ENCODE data around the gene DLK2. TPM values are rescaled to one million over a fixed set of nuclear protein-coding genes. Genes with fewer than 3 reads are reported as not detected.

Gene DLK2
- total RNA-seq, 1 experiment from 2014 or later = 0.59 TPM

DNA sequence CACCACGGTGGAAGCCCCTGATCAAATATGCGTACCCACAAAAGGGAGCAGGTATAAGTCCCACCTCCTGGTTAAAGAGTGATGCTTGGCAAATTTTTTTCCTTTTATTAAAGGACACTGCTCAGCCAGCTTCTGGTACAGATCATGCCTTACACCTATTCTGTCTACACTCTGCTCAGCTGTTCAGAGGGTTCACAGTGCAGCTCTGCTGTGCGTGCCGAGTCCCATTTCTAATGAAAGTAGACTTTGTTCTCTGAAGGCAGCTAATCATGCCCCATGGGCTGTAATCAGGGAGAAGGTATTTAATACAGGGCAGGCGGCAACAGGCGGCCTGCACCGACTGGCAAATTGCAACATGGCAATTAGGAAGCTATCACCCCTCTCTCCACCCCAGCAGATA is 38.5 kb upstream of the DLK2 start:
- CTCF ChIA-PET = interaction anchor here (0.6 to 2.2 kb wide), 3 partner anchors 11 to 331 kb away, joined by 3 to 7 read pairs (median 6); partner anchors contain the start of gene TJAP1
- intact Hi-C loops (cut with micrococcal nuclease; ENCODE audit: unreplicated experiment) = no loop called here
- no peaks in the 10 kb centered on the region for H3K9me3 Mint-ChIP-seq (ENCODE audit: low read depth, unreplicated experiment)
- peaks cover 21% of the 10 kb centered on the region for H3K36me3 Mint-ChIP-seq (ENCODE audit: insufficient read depth, unreplicated experiment)
- H3K27me3 Mint-ChIP-seq (ENCODE audit: unreplicated experiment) = no peaks in the 10 kb centered on the region
- BruUV-seq (replicated peaks) = no TSS peak
- H3K4me1 Mint-ChIP-seq (ENCODE audit: low read depth, unreplicated experiment) = peaks cover 42% of the 10 kb centered on the region
- TF ChIP-seq, protein P1, sequence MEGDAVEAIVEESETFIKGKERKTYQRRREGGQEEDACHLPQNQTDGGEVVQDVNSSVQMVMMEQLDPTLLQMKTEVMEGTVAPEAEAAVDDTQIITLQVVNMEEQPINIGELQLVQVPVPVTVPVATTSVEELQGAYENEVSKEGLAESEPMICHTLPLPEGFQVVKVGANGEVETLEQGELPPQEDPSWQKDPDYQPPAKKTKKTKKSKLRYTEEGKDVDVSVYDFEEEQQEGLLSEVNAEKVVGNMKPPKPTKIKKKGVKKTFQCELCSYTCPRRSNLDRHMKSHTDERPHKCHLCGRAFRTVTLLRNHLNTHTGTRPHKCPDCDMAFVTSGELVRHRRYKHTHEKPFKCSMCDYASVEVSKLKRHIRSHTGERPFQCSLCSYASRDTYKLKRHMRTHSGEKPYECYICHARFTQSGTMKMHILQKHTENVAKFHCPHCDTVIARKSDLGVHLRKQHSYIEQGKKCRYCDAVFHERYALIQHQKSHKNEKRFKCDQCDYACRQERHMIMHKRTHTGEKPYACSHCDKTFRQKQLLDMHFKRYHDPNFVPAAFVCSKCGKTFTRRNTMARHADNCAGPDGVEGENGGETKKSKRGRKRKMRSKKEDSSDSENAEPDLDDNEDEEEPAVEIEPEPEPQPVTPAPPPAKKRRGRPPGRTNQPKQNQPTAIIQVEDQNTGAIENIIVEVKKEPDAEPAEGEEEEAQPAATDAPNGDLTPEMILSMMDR (IDR thresholded peaks at IDR 0.05; ENCODE audit: unreplicated experiment) = no peak
- no peak for DNase-seq
- H3K27ac Mint-ChIP-seq (ENCODE audit: unreplicated experiment) = no peak overlapping the region
- H3K4me3 Mint-ChIP-seq (ENCODE audit: low read depth, unreplicated experiment) = no peak overlapping the region

DNA sequence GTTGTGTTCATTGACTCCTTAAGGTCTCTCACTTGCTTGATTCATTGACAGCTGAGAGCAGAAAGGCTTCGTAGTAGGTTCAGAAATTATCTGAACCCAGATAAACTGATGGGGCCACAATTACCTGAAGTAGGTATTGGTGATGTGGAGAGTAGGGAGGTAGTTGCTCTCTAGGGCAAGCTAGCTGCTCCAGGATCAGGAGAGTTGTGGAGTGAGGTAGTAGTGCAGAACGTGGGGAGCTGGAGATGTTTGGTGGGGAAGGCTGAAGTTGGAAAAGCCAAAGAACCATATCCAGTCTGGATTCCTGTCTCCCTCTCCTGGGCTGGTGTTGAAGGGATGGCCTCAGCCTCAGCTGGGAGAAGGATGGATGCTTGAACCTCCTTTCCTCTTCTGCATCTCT is 37.9 kb upstream of the DLK2 start:
- no peak overlapping the region for H3K27ac Mint-ChIP-seq (ENCODE audit: unreplicated experiment)
- BruUV-seq (replicated peaks) = no TSS peak
- DNase-seq = no peak
- TF ChIP-seq, protein P1 (IDR thresholded peaks at IDR 0.05; ENCODE audit: unreplicated experiment) = no peak
- H3K9me3 Mint-ChIP-seq (ENCODE audit: low read depth, unreplicated experiment) = no peaks in the 10 kb centered on the region
- CTCF ChIA-PET = interaction anchor here (0.6 to 2.2 kb wide), 3 partner anchors 12 to 107 kb away, joined by 3 to 7 read pairs (median 3); partner anchors contain the start of gene TJAP1
- peaks cover 42% of the 10 kb centered on the region for H3K4me1 Mint-ChIP-seq (ENCODE audit: low read depth, unreplicated experiment)
- no peaks in the 10 kb centered on the region for H3K27me3 Mint-ChIP-seq (ENCODE audit: unreplicated experiment)
- no peak overlapping the region for H3K4me3 Mint-ChIP-seq (ENCODE audit: low read depth, unreplicated experiment)
- peaks cover 15% of the 10 kb centered on the region for H3K36me3 Mint-ChIP-seq (ENCODE audit: insufficient read depth, unreplicated experiment)
- intact Hi-C loops (cut with micrococcal nuclease; ENCODE audit: unreplicated experiment) = no loop called here

DNA sequence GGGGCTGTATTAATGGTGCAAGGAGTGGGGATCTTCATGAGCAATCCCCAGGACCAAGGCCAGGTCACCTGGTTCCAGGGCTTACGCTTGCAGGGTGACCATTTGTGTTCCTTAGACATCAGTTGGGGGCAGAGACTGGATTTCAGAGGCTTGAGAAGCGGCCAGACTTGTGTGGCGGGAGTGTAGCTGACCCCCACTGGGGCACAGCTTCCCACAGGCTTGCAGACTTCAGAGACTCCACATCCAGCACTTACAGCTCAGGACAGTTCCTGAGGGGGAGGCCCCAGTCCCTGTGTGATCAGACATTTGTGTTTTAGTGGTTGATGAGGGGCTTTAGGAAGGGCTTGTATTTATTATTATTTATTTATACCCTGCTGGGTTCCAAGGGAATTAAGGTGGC is 37.3 kb upstream of the DLK2 start:
- TF ChIP-seq, protein P1 (IDR thresholded peaks at IDR 0.05; ENCODE audit: unreplicated experiment) = no peak
- CTCF ChIA-PET = interaction anchor here (0.6 to 1.3 kb wide), 3 partner anchors 14 to 15 kb away, joined by 3 read pairs; partner anchors contain the start of gene TJAP1
- Mint-ChIP-seq H3K4me1 (ENCODE audit: low read depth, unreplicated experiment) (peaks cover 42% of the 10 kb centered on the region), H3K4me3 (ENCODE audit: low read depth, unreplicated experiment) (no peak overlapping the region), H3K9me3 (ENCODE audit: low read depth, unreplicated experiment) (no peaks in the 10 kb centered on the region), H3K36me3 (ENCODE audit: insufficient read depth, unreplicated experiment) (peaks cover 12% of the 10 kb centered on the region), H3K27ac (ENCODE audit: unreplicated experiment) (no peak overlapping the region), H3K27me3 (ENCODE audit: unreplicated experiment) (no peaks in the 10 kb centered on the region)
- BruUV-seq (replicated peaks) = no TSS peak
- intact Hi-C loops (cut with micrococcal nuclease; ENCODE audit: unreplicated experiment) = no loop called here
- no peak for DNase-seq

DNA sequence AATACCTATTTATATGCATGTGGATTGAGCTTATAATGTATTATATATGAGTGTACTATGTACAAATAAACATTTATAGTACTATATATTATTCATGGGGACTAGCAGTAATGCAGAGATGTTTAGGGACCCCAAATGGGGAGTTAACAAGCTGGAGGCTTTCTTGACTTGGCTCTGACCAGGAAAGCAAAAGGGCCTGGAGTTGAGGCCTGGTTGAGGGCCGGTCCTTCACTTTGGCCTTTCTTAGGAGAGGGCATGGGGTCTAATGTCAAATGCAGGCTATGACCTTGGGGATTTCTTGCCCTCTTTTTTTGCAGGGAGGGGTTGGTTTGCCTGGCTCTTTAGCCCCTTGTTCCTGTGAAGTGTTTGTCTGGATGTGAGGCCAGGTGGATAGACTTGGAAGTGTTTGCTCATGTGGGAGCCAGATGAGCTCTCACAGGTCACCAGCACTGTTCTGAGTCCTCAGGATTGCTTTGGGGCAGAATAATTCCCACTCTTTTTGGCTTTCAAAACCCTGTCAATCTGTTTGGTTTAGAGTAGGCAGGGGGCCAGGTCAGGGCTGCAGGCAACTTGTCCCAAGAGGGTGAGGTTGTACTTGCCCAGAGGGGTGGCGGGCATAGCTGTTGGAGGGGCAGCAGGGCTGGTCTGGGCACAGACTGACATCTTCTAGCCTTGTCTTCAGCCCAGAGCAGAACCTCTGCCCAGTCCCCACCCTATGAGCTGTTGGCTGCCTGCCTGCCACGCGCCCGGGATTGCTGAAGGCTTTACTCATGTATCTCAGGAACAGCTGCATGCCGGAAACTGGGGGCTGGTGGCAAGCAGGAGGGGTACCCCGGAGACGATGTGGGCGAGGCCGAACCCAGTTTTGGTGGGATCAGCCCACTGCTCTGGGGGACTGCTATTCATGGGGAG is 36.7 kb upstream of the DLK2 start:
- Mint-ChIP-seq H3K4me3 (ENCODE audit: low read depth, unreplicated experiment) (no peak overlapping the region), H3K9me3 (ENCODE audit: low read depth, unreplicated experiment) (no peaks in the 10 kb centered on the region), H3K27me3 (ENCODE audit: unreplicated experiment) (no peaks in the 10 kb centered on the region), H3K4me1 (ENCODE audit: low read depth, unreplicated experiment) (peaks cover 35% of the 10 kb centered on the region), H3K36me3 (ENCODE audit: insufficient read depth, unreplicated experiment) (peaks cover 10% of the 10 kb centered on the region), H3K27ac (ENCODE audit: unreplicated experiment) (no peak overlapping the region)
- peak; percentile 44 for DNase-seq
- CTCF ChIA-PET = interaction anchor here (0.6 to 1.3 kb wide), 3 partner anchors 14 to 16 kb away, joined by 3 read pairs; partner anchors contain the start of gene TJAP1
- no TSS peak for BruUV-seq (replicated peaks)
- TF ChIP-seq, protein P1 (IDR thresholded peaks at IDR 0.05; ENCODE audit: unreplicated experiment) = no peak
- intact Hi-C loops (cut with micrococcal nuclease; ENCODE audit: unreplicated experiment) = no loop called here
